ENCODE measurements around the gene OCA2.

OCA2 gene

GRCh38 chr15:27798807-27799206, 300.3 kb downstream of the OCA2 start:
- H3K4me3 ChIP-seq (replicated peaks; ENCODE audit: insufficient read depth, low read length): no peak overlapping the region
- no peak for DNase-seq (ENCODE audit: low read depth in 1 of 2, low spot score in 1 of 2)
- no peak overlapping the region for H3K27ac ChIP-seq (replicated peaks)
- H3K27me3 ChIP-seq (ENCODE audit: insufficient read depth, poor library complexity, severe bottlenecking): peaks cover 2% of the 10 kb centered on the region
- no peak for TF ChIP-seq POLR2AphosphoS5 (IDR thresholded peaks at IDR 0.05; ENCODE audit: low read depth)
- TF ChIP-seq CTCF (IDR thresholded peaks at IDR 0.05; ENCODE audit: insufficient read depth, low read length): no peak
- TF ChIP-seq REST (IDR thresholded peaks at IDR 0.05; ENCODE audit: insufficient replicate concordance, low read depth): no peak
- no peak for TF ChIP-seq SPI1 (IDR thresholded peaks at IDR 0.05; ENCODE audit: borderline replicate concordance, low read depth)
- no peak for TF ChIP-seq GABPA (IDR thresholded peaks at IDR 0.05; ENCODE audit: low read depth)

- H3K27ac ChIP-seq (replicated peaks): no peak overlapping the region
- H3K4me3 ChIP-seq (replicated peaks; ENCODE audit: insufficient read depth, low read length): no peak overlapping the region
- H3K27me3 ChIP-seq (ENCODE audit: insufficient read depth, poor library complexity, severe bottlenecking): peaks cover 2% of the 10 kb centered on the region
- DNase-seq (ENCODE audit: low read depth in 1 of 2, low spot score in 1 of 2): no peak
- no peak for TF ChIP-seq CTCF (IDR thresholded peaks at IDR 0.05; ENCODE audit: insufficient read depth, low read length)
- no peak for TF ChIP-seq SPI1 (IDR thresholded peaks at IDR 0.05; ENCODE audit: borderline replicate concordance, low read depth)
- TF ChIP-seq GABPA (IDR thresholded peaks at IDR 0.05; ENCODE audit: low read depth): no peak
- TF ChIP-seq REST (IDR thresholded peaks at IDR 0.05; ENCODE audit: insufficient replicate concordance, low read depth): no peak
- no peak for TF ChIP-seq POLR2AphosphoS5 (IDR thresholded peaks at IDR 0.05; ENCODE audit: low read depth)
Measured at GRCh38 chr15:27797765-27798164, 301.4 kb downstream of the OCA2 start.

DNA sequence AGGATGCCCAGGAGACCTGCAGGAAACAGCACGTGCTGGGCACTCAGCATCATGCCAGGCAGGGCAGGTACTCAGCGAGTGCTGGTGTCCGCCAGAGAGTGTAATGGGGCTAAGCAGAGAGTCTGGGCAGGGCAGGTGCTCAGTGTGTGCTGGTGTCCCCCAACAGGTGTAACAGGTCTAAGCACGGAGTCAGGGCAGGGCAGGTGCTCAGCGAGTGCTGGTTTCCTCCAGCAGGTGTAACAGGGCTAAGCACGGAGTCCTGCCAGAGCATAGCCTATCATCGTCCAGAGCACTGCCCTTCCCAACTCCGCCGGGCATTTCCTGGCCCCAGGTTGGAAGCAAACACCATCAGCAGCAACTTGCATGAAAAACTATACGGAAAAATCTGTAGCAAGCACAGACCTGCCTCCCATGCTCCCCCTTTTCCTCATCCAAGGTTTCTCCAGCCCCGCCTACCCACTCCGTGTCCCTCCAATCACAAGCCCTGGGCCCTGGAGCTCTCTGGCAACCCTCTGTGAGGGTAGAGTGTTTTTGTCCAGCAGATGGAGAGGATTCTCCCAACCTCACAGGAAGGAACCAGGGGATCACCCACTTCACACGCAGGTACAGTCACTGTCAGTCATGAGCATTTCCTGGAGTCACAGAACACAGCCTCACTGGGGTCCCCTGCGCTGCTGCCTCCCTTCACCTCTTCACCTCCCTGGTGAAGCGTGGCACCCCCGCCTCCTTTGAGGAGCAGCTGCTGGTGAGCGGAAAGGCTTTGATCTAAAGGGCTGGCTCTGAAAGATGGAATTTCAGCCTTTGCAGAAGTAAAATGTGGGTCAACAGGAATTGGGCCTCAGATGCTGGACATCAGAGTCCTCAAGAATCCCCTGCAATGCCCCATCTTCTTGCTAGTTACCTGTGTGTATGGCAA, 302.5 kb downstream of the OCA2 start:
- no peak for TF ChIP-seq GABPA (IDR thresholded peaks at IDR 0.05; ENCODE audit: low read depth)
- no peak for TF ChIP-seq SPI1 (IDR thresholded peaks at IDR 0.05; ENCODE audit: borderline replicate concordance, low read depth)
- TF ChIP-seq POLR2AphosphoS5 (IDR thresholded peaks at IDR 0.05; ENCODE audit: low read depth): no peak
- no peak for TF ChIP-seq CTCF (IDR thresholded peaks at IDR 0.05; ENCODE audit: insufficient read depth, low read length)
- TF ChIP-seq REST (IDR thresholded peaks at IDR 0.05; ENCODE audit: insufficient replicate concordance, low read depth): no peak
- Histone ChIP-seq H3K27ac (replicated peaks) (no peak overlapping the region), H3K4me3 (replicated peaks; ENCODE audit: insufficient read depth, low read length) (no peak overlapping the region), H3K27me3 (ENCODE audit: insufficient read depth, poor library complexity, severe bottlenecking) (no peaks in the 10 kb centered on the region)
- no peak for DNase-seq (ENCODE audit: low read depth in 1 of 2, low spot score in 1 of 2)

Measured in HL-60 (cell line).